ENCODE data around the gene BSND. TPM values are rescaled to one million over a fixed set of nuclear protein-coding genes. Genes with fewer than 3 reads are reported as not detected.

Gene BSND
- total and polyA plus RNA-seq, 2 experiments from 2014 or later: not detected

- WGBS, 2 experiments (ENCODE audit: low coverage in 1 of 2, low lambda C conversion rate in 2 of 2, missing lambda C conversion rate in 2 of 2): 75 to 80% methylated on average over 9 of the region's 9 CpGs
- no peak for DNase-seq
These were observed 52.9 kb downstream of the BSND start for GRCh38 chr1:55051621-55052020.

GRCh38 chr1:55052221-55053142 lies 53.7 kb downstream of the BSND start:
- Histone ChIP-seq H3K4me2 (ENCODE audit: unreplicated experiment) (no peak overlapping the region), H3K4me3 (no peak overlapping the region), H4K20me1 (ENCODE audit: insufficient read depth) (no peaks in the 10 kb centered on the region), H3K36me3 (ENCODE audit: low read depth) (no peaks in the 10 kb centered on the region), H3K9ac (no peak overlapping the region), H3K9me2 (ENCODE audit: insufficient read depth) (no peaks in the 10 kb centered on the region), H2AFZ (no peak overlapping the region), H3K27ac (no peak overlapping the region), H3K4me1 (ENCODE audit: insufficient read depth) (no peaks in the 10 kb centered on the region), H3K9me3 (ENCODE audit: low read depth) (no peaks in the 10 kb centered on the region), H3K27me3 (replicated peaks; ENCODE audit: insufficient read depth) (no peaks in the 10 kb centered on the region; the same call in 1 of the 2 replicates), H3F3A (ENCODE audit: insufficient read depth) (no peaks in the 10 kb centered on the region), H3K79me2 (ENCODE audit: insufficient read depth) (no peaks in the 10 kb centered on the region)
- TF ChIP-seq EZH2phosphoT487 (IDR thresholded peaks at IDR 0.05; ENCODE audit: insufficient read depth, low read depth) (no peak), EZH2 (IDR thresholded peaks at IDR 0.05; ENCODE audit: insufficient read depth, poor library complexity, severe bottlenecking) (no peak)
- 80 to 81% methylated on average over 28 to 29 of the region's 29 CpGs for WGBS, 2 experiments (ENCODE audit: low coverage in 1 of 2, low lambda C conversion rate in 2 of 2, missing lambda C conversion rate in 2 of 2)
- in situ Hi-C loops (cut with MboI): no loop called here
- DNase-seq: no peak

More at GRCh38 chr1:55051621-55052020, 52.9 kb downstream of the BSND start:
- Histone ChIP-seq H3K27ac (no peak overlapping the region), H4K20me1 (ENCODE audit: insufficient read depth) (no peaks in the 10 kb centered on the region), H3F3A (ENCODE audit: insufficient read depth) (no peaks in the 10 kb centered on the region), H3K27me3 (replicated peaks; ENCODE audit: insufficient read depth) (no peaks in the 10 kb centered on the region; the same call in 1 of the 2 replicates), H3K4me3 (no peak overlapping the region), H3K36me3 (ENCODE audit: low read depth) (no peaks in the 10 kb centered on the region), H3K9me2 (ENCODE audit: insufficient read depth) (no peaks in the 10 kb centered on the region), H3K79me2 (ENCODE audit: insufficient read depth) (no peaks in the 10 kb centered on the region), H2AFZ (no peak overlapping the region), H3K9me3 (ENCODE audit: low read depth) (no peaks in the 10 kb centered on the region), H3K4me2 (ENCODE audit: unreplicated experiment) (no peak overlapping the region), H3K4me1 (ENCODE audit: insufficient read depth) (no peaks in the 10 kb centered on the region), H3K9ac (no peak overlapping the region)
- TF ChIP-seq EZH2 (IDR thresholded peaks at IDR 0.05; ENCODE audit: insufficient read depth, poor library complexity, severe bottlenecking): no peak
- no peak for TF ChIP-seq EZH2phosphoT487 (IDR thresholded peaks at IDR 0.05; ENCODE audit: insufficient read depth, low read depth)
- in situ Hi-C loops (cut with MboI): no loop called here

GRCh38 chr1:55053265-55053954 lies 54.7 kb downstream of the BSND start:
- Histone ChIP-seq H3K4me3 (no peak overlapping the region), H4K20me1 (ENCODE audit: insufficient read depth) (no peaks in the 10 kb centered on the region), H3K36me3 (ENCODE audit: low read depth) (no peaks in the 10 kb centered on the region), H3F3A (ENCODE audit: insufficient read depth) (no peaks in the 10 kb centered on the region), H3K4me2 (ENCODE audit: unreplicated experiment) (no peak overlapping the region), H3K9me3 (ENCODE audit: low read depth) (no peaks in the 10 kb centered on the region), H3K79me2 (ENCODE audit: insufficient read depth) (no peaks in the 10 kb centered on the region), H3K4me1 (ENCODE audit: insufficient read depth) (no peaks in the 10 kb centered on the region), H3K27me3 (replicated peaks; ENCODE audit: insufficient read depth) (no peaks in the 10 kb centered on the region; the same call in 1 of the 2 replicates), H2AFZ (no peak overlapping the region), H3K27ac (no peak overlapping the region), H3K9me2 (ENCODE audit: insufficient read depth) (no peaks in the 10 kb centered on the region), H3K9ac (no peak overlapping the region)
- 78 to 79% methylated on average over 7 of the region's 7 CpGs for WGBS, 2 experiments (ENCODE audit: low coverage in 1 of 2, low lambda C conversion rate in 2 of 2, missing lambda C conversion rate in 2 of 2)
- TF ChIP-seq EZH2 (IDR thresholded peaks at IDR 0.05; ENCODE audit: insufficient read depth, poor library complexity, severe bottlenecking) (no peak), EZH2phosphoT487 (IDR thresholded peaks at IDR 0.05; ENCODE audit: insufficient read depth, low read depth) (no peak)
- no peak for DNase-seq
- in situ Hi-C loops (cut with MboI): no loop called here

DNA sequence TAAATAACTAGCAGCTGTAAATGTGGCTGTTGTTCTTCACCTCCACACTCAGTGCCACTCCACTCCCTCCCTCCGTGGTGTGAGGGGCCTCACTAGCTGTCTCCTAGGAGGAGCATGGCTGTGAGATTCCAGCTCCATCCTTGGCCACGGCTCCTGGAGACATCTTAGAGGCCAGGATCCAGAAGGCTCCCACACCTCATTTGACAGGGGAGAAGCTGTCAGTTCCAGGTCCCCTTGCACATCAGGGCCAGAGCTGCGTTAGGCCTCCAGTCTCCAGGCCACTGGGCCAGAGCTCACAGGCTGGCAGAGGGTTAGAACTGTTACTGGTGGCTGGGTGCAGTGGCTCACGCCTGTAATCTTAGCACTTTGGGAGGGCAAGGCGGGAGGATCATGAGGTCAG lies 55.7 kb downstream of the BSND start:
- no peaks in the 10 kb centered on the region for H3K79me2 ChIP-seq (ENCODE audit: insufficient read depth)
- H3K4me3 ChIP-seq: no peak overlapping the region
- H3K9ac ChIP-seq: no peak overlapping the region
- no peaks in the 10 kb centered on the region for H3K9me2 ChIP-seq (ENCODE audit: insufficient read depth)
- no peak overlapping the region for H3K27ac ChIP-seq
- H4K20me1 ChIP-seq (ENCODE audit: insufficient read depth): no peaks in the 10 kb centered on the region
- TF ChIP-seq EZH2phosphoT487 (IDR thresholded peaks at IDR 0.05; ENCODE audit: insufficient read depth, low read depth) (no peak), EZH2 (IDR thresholded peaks at IDR 0.05; ENCODE audit: insufficient read depth, poor library complexity, severe bottlenecking) (no peak)
- DNase-seq: no peak
- H3F3A ChIP-seq (ENCODE audit: insufficient read depth): no peaks in the 10 kb centered on the region
- WGBS, 2 experiments (ENCODE audit: low coverage in 1 of 2, low lambda C conversion rate in 2 of 2, missing lambda C conversion rate in 2 of 2): 86 to 87% methylated on average over 5 of the region's 5 CpGs
- no peak overlapping the region for H3K4me2 ChIP-seq (ENCODE audit: unreplicated experiment)
- H3K4me1 ChIP-seq (ENCODE audit: insufficient read depth): no peaks in the 10 kb centered on the region
- H2AFZ ChIP-seq: no peak overlapping the region
- in situ Hi-C loops (cut with MboI): no loop called here
- H3K9me3 ChIP-seq (ENCODE audit: low read depth): no peaks in the 10 kb centered on the region
- H3K36me3 ChIP-seq (ENCODE audit: low read depth): no peaks in the 10 kb centered on the region
- H3K27me3 ChIP-seq (replicated peaks; ENCODE audit: insufficient read depth): no peaks in the 10 kb centered on the region; the same call in 1 of the 2 replicates

All from GM23248 (cell line).